DMS 273 (cell line): Measurements from ENCODE around the gene SLC5A8.
A peak's percentile ranks its signal among the peaks of the same experiment; 100 is the strongest.

ENCODE experiments used
- DNase-seq: peaks from one replicate; lab custom pipeline; 2025; ENCODE audit not compliant: unreplicated experiment; lab: John Stamatoyannopoulos, UW

SLC5A8 gene, protein sequence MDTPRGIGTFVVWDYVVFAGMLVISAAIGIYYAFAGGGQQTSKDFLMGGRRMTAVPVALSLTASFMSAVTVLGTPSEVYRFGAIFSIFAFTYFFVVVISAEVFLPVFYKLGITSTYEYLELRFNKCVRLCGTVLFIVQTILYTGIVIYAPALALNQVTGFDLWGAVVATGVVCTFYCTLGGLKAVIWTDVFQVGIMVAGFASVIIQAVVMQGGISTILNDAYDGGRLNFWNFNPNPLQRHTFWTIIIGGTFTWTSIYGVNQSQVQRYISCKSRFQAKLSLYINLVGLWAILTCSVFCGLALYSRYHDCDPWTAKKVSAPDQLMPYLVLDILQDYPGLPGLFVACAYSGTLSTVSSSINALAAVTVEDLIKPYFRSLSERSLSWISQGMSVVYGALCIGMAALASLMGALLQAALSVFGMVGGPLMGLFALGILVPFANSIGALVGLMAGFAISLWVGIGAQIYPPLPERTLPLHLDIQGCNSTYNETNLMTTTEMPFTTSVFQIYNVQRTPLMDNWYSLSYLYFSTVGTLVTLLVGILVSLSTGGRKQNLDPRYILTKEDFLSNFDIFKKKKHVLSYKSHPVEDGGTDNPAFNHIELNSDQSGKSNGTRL

DNA sequence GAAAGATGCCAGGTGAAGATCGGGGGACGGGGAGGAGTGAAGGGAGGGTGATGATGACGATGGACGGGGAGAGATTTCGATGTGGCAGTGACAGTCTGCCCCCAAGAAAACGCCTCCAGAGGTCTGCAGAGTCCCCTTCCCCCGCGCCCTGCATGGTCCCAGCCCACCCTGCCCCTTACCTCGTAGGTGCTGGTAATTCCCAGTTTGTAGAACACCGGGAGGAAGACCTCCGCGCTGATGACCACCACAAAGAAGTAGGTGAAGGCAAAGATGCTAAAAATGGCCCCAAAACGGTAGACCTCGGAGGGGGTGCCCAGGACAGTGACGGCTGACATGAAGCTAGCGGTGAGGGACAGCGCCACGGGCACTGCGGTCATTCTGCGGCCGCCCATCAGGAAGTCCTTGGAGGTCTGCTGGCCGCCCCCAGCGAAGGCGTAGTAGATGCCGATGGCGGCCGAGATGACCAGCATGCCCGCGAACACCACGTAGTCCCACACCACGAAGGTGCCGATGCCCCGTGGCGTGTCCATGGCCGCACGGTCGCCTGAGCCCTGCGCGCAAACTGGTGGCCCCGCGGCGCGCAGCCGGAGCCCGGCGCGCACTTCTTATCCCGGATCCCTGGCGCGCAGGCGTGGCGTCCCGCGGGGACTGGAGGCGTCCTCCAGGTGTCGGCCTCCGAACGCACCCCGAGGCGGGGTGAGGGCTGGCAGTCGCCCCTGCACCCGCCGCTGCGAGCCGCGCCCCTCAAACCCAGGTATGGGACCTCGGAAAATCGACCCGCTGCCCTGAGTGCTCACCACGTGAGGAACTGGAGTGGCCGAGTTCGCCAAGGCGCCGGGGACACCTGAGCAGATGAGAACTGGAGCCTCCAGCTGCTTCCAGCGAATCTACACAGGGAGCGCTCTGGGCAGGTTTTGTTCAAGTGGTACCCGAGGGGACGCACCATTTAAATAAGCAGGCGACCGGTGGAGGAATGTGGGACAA, at the start of gene SLC5A8:
Gene SLC5A8 (minus strand): TSS at position 920 of the 984 bp plus-strand sequence. CDS start 390 bp downstream, at position 530.
- peak; percentile 48 for DNase-seq

DNA sequence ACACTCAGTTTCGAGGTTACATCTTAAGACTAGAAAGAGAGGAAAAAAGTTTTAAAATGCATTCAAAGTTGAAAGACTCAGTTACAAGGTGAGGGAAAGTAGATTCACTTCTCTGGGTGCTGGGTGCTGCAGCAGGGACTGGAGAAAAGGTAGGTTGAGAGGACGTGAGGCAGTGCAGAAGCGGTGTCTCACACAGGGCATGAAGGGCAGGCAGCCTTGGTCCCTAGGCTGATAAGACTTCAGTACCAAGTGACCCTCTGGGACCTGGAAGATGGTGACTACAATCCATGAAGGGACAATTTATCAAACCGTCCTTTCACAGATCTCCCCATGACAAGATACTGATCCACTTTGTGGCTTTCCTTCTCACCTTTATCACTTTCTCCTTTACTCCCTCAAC, 47.3 kb upstream of the SLC5A8 start:
- no peak for DNase-seq

DNA sequence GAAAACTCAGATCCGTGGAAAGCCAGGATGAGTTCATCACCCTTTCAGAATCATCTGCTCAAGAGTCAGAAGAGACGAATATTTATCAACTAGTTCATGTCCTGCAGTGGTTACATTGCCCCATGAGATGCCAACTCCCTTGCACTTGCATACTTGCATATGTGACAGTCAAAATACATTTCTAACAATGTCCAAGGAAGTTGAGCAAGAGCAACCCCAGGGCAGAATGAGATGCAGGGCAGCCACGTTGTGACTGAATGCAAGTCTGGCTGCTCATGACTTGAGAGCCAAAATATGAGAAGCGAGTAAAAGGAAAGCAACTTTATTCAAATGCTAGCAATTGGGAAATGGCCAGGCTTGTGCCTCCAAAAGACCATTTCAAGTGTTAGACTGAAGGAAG, 46.2 kb upstream of the SLC5A8 start:
- DNase-seq, result no peak

DNA sequence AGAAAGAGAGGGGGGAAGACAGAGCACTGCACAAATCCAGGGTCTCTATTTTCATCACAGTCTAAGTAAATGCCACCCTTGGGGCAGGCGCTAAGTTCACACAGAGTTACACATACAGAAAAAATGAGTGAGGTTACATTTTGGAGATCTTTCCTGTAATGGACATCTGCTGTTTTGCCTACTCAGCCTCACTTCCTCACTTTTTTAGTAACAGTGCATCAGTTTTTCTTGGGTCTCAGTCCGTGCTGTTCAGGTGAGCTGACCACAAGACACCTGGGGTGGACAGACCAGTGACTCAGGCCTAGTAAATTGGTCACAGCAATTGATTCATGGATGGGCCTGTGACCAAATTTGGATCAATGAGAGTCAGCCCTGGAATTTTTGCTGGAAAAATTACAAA, 33.6 kb upstream of the SLC5A8 start:
- no peak for DNase-seq

DNA sequence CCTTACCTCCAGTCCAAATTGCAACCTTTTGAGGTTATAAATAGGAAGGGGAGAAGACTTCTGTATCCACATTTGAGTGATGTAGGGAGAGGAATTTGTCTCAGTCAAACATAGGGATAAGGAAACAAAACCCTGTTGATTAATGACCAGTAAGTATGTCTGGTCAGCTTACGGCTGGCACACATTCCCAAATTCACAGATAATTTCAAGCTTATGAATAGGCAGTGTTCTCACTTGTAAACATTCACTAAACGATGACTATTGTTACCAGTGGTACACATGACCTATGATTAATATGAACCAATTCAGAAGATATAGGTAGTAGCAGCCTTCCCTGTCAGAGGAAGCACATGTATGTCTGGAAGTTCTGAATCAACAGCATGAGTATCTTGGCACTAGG, 33.0 kb upstream of the SLC5A8 start:
- no peak for DNase-seq

DNA sequence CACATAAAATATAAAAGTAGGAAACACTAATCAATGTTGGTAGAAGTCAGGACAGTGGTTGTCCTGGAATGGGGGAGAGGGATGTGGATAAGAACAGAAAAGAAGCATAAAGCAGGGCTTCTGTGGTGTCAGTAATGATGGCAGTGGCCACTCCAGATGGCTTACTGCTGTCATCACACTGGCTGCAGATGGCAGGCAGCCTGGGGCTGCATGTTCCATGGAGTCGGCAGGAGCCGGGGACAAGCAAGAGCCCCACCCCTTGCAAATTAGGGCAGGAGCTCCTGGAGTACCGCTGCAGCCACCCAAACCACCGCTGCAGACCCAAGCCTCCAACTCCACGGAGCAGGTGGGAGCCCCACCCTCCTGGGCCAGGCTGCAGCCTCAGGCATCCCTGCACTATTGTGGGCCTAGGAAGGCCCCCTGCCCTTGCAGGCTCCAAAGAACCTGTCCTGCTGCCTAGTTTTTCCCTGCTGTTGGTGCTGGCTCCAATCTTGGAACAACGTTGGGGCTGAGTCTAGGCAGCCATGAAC, 28.8 kb upstream of the SLC5A8 start:
- peak; percentile 92 for DNase-seq

DNA sequence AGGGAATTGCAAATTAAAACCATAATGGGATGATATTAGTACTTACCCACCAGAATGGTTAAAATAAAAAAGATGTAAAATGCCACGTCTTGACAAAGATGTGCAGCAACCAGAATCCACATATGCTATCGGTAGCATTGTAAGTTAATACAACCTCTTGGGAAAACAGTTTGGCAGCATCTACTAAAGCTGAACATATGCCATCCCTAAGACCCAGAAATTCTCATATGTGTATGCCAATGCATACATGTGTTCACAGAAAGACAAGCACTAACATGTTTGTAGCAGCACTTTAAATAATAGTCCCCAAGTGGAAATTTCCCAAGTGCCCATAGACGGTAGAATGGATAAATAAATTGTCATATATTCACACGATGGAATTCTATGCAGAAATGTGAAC, 28.3 kb upstream of the SLC5A8 start:
- peak; percentile 92 for DNase-seq

DNA sequence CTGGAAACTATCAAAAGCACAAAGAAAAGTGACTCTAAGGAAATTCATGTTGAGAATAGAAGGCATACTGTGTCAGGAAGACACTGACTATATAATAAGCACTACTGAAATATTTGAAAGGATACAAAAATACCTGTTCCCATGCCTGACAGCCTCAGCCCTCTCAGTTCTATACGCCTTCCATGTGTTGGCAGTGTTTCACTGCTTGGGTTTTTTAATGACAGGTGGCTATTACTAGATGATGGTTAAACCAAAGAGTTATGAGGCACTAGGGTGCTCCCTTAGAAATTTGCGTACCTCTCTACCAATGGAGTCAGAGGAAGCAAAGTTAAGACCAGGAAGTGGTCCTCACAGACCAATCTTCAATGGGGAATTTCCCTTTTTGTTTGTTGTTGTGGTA, 25.6 kb upstream of the SLC5A8 start:
- DNase-seq, result peak; percentile 35

DNA sequence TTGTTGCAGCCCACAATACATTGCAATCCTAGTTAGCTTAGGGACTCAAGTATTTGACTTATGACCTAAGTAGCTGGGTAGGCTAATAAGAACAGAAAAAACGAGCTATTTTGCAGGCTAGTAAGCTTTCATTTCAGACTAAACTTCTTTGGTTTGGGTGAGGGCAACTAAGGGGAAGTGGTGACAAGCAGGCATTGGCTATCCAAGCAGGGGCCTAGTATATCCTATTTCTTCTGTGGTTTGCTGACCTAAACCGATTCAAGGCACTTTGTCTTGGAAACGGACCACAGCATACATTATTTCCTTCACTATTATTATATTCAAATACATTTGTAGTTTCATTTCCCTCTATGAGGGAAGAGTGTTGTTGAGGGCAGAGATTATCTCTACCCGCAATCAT, 21.6 kb upstream of the SLC5A8 start:
- DNase-seq, result no peak

DNA sequence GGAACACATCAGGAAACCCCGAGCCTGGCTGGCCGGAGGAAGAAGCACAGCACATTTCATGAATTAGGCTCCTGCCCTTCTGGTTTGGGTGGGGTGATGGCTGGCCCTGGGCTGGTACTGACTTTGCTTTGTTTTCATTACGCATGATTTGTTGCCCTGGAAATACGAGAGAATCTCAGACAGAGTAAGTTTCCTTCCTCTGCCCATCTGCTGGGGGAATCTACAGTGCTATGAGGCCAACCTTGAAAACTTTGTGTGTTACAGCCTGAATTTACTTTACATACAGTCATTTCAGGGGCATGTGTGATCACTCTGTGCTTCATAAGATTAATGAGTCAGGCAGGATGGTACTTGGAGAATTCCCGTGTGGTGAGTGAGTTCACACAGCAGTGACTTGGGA, 20.5 kb upstream of the SLC5A8 start:
- DNase-seq, result peak; percentile 44

DNA sequence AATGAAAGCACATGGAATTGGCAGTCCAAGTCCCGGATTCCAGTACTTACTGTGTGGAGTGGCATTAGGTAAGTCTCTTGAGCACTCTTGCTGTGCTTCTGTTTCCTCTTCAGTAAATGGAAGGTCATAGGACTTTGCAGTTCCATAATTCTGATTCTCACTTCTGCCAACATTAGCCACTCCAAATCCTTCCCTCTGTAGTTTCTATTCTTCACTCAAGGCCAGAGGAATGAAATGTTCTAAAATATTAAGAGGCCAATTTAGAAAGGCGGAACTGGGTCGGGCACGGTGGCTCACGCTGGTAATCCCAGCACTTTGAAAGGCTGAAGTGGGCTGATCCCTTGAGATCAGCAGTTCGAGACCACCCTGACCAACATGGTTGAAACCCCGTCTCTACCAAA, 19.8 kb upstream of the SLC5A8 start:
- DNase-seq, result no peak

DNA sequence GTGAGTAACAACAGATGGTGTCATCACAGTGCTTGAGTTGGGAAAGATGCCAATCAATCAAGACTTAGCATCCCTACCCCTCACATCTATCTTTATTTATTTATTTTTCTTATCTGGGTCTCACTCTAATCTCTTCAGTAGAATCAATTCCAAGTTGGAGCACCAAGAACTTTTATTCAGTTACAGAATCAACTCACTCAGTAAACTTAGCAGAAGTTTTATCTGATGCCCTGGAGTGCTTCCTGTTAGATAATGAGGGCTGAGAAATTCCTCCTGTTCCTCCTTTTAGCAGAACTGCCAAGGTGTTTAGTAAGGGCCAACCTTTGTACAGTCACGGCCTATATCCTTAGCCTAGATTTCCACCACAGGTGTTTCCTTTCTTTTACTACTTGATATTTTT, 11.3 kb upstream of the SLC5A8 start:
- DNase-seq, result peak; percentile 53

DNA sequence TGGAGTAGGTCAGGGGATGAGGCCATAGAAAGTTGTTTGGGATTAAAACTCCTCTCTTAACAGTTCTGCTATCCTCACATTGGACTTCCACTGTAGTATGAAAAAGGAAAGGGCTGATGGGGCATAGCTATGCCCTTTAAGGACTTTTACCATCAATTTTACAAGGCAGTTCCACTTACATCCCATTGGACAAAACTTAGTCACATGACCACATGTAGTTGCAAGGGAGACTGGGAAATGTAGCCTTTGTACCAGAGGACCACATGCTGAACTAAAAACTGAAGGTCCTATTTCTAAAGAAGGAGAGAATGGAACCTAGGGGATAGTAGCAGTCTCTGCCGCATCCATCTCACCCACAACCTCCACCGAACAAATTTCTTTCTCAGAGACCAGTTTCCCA, 6.8 kb upstream of the SLC5A8 start:
- DNase-seq, result no peak

DNA sequence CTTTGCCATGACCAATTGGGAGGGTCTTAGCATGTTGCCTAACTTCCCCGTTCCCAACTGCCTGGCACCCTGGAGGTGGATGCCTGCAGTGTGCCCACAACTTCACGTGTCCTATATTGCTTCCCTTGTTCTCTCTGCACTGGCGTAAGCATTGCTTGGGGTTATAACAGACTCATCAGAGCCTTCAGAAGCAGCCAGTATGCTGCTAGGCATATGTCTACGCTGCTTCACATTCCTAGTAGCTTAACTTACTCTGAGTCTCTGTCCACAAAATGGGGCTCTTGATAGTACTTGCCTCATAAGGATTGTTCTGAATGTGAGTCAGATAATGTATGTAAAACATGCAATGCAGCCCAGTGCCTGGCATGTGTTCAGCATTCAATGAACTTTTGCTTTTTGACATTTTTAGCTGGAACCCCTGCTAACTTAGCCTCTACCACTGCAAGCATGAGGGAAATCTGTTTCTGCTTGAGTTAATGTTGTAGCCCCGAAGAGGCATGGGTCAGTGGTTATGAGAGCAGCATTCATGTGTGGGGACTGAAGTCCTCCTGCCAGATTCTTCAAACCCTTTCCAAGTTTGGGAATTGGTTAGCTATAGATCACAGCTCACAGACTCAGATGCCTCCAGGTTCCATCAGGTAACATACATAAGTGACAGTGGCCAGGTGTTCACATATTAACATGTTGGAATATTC, 2.8 kb downstream of the SLC5A8 start:
- DNase-seq, result no peak

DNA sequence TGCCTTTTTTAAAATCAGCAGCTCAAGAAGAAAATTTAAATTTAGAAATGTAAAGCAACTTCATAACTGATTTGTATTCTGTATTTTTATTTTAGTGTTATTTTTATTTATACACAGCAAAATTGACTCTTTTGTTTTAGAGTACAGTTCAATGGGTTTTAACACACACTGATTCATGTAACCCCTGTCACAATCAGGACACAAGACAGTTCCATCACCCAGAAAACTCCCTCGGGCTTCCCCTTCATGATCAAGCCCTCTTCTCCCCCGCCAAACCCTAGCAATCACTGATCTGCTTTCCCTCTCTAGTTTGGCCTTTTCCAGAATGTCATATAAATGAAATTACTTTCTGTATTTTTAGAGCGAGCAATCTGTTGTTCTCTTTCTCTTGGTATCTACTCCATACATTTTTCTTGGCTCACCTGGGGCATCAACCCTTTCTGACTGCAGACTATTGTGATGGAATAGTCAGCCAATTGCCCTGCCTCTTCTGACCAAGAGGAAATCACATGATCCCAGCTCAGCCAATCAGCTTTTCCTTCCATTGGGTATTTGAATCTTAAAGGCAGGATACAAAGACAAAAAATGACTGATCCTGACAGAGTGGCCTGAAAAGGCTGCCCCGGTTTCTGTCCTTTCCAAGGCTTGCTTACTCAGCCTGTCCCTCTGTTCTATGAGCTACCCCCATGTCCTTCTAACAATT, 5.3 kb downstream of the SLC5A8 start:
- peak; percentile 5 for DNase-seq

DNA sequence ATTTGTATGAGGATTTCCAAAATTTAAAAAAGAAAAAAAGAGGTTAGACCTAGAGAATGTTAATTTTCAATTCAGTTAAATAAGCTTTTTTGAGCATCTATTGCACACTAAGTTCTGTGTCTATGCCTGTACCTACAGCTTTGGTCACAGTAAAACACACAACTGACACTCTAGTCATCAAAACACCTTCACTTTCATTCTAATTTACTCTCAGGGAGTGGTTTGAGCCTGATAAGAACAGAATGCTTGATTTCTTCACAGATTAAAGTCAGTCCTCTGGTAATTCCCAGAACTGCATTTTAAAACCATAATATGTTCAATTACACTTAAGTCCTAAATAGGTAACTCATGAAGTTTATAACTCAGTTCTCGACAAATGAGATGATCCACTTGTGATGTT, 9.2 kb downstream of the SLC5A8 start:
- no peak for DNase-seq

DNA sequence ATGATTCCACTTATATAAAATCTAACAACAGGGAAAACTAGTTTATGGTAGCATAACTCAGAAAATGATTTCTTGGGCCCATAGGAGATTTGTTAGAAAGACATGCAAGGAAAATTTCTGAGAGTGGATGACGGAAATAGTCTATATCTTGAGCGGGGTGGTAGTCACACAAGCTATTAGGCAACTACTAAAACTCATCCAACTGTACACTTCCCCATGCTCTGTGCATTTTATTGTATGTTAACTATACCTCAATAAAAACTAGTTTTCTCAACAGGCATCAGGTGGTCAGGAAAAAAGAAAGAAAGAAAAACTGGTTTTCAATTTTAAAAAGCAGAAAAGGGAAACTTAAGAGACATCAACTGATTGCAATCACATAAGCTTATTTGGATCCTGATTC, 9.9 kb downstream of the SLC5A8 start:
- DNase-seq, result no peak

DNA sequence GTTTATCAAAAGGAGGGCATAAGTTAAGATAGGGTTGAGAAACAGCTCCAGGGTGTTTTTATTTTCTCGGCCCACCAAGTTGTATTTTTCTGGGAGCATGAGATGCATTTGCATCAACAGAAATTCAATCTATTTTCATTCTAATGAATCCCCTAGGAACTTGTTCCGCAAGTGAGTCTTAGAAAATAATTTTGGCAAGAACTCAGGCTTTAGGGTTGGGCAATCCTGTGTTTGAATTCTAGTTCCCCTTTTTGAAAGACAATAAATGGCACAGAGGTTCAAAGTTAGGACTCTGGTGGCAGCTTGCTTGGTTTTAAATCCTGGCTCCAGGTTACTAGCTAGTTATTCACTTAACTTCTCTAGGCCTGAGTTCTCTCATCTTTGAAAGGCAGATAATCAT, 23.7 kb downstream of the SLC5A8 start:
- DNase-seq, result no peak

DNA sequence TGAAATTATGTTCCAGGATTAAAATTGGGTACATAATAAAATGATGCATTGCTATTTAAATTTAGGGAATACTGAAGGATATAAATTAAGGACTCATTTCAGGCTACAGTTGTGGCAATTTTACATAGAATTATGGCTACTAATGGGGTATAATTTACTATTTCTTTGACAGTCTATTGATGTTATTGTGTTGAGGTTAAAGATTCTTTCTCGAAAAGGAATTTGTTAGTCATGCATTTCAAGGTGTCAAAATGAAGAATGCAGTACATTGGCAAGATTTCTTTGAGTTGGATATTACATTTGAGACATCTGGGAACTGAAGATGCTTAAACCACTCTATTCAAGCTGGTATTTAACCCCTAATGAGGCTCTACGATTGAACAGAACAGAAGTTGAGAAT, 28.3 kb downstream of the SLC5A8 start:
- no peak for DNase-seq

DNA sequence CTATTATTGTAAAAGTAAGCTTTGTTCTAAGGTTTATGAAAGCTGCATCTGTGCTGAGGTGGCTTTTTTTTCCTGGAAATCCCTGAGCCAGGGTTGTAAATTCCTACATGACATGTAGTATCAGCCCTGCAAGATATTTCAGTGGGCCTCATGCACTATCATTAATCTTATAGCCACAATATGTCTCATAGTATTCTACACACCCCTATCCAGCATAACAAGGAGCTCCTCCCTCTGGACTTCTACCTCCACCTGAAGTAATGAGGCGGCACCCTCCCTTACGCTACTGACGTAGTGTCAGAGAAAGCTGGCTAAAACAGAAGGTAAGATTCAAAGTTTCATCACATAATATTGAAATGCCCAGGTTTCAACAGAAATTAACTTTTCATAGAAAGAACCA, 35.5 kb downstream of the SLC5A8 start:
- DNase-seq, result no peak
